ENCODE measurements around the gene DYNC2LI1. TPM values are rescaled to one million over a fixed set of nuclear protein-coding genes. Genes with fewer than 3 reads are reported as not detected.

The DYNC2LI1 gene
- total RNA-seq, 1 donor from 2014 or later, result 10.7 TPM

DNA sequence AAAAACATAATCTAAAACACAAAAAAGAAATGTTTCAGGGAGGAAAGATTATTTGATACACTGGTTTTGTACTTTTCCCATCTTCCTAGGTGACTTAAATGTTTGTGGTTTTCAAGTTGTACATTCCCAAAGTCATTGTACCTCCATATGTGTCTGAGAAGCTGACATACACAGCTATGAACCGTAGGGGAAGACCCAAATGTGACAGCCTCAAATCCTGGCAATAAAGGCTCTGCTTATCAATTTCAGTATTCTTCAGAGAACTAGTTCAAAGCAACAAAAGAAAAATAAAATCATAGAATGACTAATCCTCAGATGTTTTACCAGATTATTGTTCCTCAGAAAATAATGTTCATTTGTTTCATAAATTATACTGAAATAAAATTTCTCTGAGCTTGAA is 2.5 kb downstream of the DYNC2LI1 start:
- Mint-ChIP-seq H3K27me3 (ENCODE audit: unreplicated experiment) (no peaks in the 10 kb centered on the region), H3K9me3 (ENCODE audit: unreplicated experiment) (no peaks in the 10 kb centered on the region), H3K36me3 (ENCODE audit: low read depth, unreplicated experiment) (no peaks in the 10 kb centered on the region), H3K4me3 (ENCODE audit: unreplicated experiment) (no peak overlapping the region), H3K4me1 (ENCODE audit: unreplicated experiment) (peaks cover 3% of the 10 kb centered on the region), H3K27ac (ENCODE audit: unreplicated experiment) (no peak overlapping the region)
- no peak for DNase-seq (ENCODE audit: low spot score)
- TF ChIP-seq, protein P1, sequence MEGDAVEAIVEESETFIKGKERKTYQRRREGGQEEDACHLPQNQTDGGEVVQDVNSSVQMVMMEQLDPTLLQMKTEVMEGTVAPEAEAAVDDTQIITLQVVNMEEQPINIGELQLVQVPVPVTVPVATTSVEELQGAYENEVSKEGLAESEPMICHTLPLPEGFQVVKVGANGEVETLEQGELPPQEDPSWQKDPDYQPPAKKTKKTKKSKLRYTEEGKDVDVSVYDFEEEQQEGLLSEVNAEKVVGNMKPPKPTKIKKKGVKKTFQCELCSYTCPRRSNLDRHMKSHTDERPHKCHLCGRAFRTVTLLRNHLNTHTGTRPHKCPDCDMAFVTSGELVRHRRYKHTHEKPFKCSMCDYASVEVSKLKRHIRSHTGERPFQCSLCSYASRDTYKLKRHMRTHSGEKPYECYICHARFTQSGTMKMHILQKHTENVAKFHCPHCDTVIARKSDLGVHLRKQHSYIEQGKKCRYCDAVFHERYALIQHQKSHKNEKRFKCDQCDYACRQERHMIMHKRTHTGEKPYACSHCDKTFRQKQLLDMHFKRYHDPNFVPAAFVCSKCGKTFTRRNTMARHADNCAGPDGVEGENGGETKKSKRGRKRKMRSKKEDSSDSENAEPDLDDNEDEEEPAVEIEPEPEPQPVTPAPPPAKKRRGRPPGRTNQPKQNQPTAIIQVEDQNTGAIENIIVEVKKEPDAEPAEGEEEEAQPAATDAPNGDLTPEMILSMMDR (IDR thresholded peaks at IDR 0.05; ENCODE audit: unreplicated experiment), result no peak

DNA sequence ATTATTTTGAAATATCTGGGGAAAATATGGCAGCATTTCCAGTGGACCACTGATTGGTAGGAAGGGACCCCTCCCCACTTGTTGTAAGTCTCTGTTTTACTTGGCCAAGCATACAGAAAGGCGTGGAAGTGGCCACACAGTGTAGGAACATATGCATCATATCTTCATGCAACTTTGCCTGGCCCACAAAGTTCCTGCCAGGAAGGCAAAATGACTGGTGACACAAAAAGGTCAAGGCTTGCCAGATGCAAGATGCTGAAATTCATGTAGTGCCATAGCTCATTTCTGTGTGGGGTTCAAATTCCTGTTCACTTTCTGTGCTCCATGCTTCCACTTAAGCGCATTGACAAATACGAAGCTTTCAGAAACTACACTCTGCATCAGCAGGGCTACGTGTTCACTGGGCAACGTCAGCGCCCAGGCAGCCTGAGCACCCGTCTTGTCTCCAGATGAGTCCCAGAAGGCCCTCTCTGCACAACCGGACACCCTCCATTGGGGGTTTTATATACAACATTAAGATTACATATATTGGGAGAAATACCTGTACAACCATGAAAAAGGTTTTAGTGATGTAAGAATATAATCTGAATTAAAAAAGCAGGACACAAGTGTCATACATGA is 3.6 kb downstream of the DYNC2LI1 start:
- H3K36me3 Mint-ChIP-seq (ENCODE audit: low read depth, unreplicated experiment), result no peaks in the 10 kb centered on the region
- no peak for DNase-seq (ENCODE audit: low spot score)
- TF ChIP-seq, protein P1 (IDR thresholded peaks at IDR 0.05; ENCODE audit: unreplicated experiment), result no peak
- H3K27me3 Mint-ChIP-seq (ENCODE audit: unreplicated experiment), result no peaks in the 10 kb centered on the region
- no peak overlapping the region for H3K4me3 Mint-ChIP-seq (ENCODE audit: unreplicated experiment)
- H3K27ac Mint-ChIP-seq (ENCODE audit: unreplicated experiment), result no peak overlapping the region
- no peaks in the 10 kb centered on the region for H3K9me3 Mint-ChIP-seq (ENCODE audit: unreplicated experiment)
- peaks cover 3% of the 10 kb centered on the region for H3K4me1 Mint-ChIP-seq (ENCODE audit: unreplicated experiment)

DNA sequence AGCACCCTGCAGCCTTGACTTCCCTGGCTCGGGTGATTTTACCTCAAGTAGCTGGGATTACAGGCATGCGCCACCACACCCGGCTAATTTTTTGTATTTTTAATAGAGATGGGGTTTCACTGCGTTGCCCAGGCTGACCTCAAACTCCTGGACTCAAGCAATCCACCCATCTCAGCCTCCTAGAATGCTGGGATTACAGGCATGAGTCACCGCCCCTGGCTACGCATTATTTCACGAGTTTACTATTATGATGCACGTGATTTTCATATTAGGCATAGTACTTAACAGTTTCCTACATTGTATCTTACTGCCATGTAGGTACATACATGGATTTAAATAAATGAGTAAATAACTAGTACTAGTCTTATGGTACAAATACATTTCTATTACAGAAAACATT is 4.4 kb downstream of the DYNC2LI1 start:
- DNase-seq (ENCODE audit: low spot score), result no peak
- no peaks in the 10 kb centered on the region for H3K9me3 Mint-ChIP-seq (ENCODE audit: unreplicated experiment)
- no peaks in the 10 kb centered on the region for H3K36me3 Mint-ChIP-seq (ENCODE audit: low read depth, unreplicated experiment)
- H3K4me1 Mint-ChIP-seq (ENCODE audit: unreplicated experiment), result peaks cover 3% of the 10 kb centered on the region
- H3K27ac Mint-ChIP-seq (ENCODE audit: unreplicated experiment), result no peak overlapping the region
- H3K27me3 Mint-ChIP-seq (ENCODE audit: unreplicated experiment), result no peaks in the 10 kb centered on the region
- no peak overlapping the region for H3K4me3 Mint-ChIP-seq (ENCODE audit: unreplicated experiment)
- TF ChIP-seq, protein P1 (IDR thresholded peaks at IDR 0.05; ENCODE audit: unreplicated experiment), result no peak

DNA sequence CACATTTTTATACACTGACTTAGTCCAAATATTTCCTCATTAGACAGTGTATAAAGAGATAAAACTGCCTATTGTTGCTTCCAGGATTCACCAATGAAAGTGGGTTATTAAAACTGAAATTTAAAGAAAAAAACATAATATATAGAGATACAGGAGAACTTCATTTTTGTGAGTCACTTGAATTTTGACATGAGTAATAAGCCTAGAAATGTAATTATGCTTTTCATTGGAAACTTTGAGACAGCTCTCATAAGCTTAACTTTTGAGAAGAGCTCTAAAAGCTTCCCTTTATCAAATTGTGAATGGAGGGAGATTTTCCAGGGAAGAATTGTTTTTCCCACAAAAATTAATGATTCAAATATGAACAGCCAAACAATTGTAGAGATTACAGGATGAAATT is 14.1 kb downstream of the DYNC2LI1 start:
- Mint-ChIP-seq H3K4me1 (ENCODE audit: unreplicated experiment) (no peaks in the 10 kb centered on the region), H3K9me3 (ENCODE audit: unreplicated experiment) (no peaks in the 10 kb centered on the region), H3K36me3 (ENCODE audit: low read depth, unreplicated experiment) (no peaks in the 10 kb centered on the region), H3K27me3 (ENCODE audit: unreplicated experiment) (no peaks in the 10 kb centered on the region), H3K27ac (ENCODE audit: unreplicated experiment) (no peak overlapping the region), H3K4me3 (ENCODE audit: unreplicated experiment) (no peak overlapping the region)
- TF ChIP-seq, protein P1 (IDR thresholded peaks at IDR 0.05; ENCODE audit: unreplicated experiment), result no peak
- no peak for DNase-seq (ENCODE audit: low spot score)

DNA sequence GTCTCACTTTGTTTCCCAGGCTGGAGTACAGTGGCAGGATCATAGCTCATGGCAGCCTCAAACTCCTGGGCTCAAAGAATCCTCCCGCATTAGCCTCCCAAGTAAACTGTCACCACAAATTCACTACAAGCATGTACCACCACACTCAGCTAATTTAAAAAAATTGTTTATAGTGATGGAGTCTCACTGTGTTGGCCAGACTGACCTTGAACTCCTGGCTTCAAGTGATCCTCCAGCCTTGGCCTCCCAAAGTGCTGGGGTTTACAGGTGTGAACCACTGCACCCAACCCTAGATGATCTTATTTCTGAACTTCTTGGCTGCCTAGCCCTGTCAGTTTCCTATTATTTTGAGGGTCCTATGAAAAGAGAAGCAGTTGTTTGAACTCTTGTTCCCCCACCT is 14.8 kb downstream of the DYNC2LI1 start:
- no peak for DNase-seq (ENCODE audit: low spot score)
- Mint-ChIP-seq H3K4me1 (ENCODE audit: unreplicated experiment) (no peaks in the 10 kb centered on the region), H3K27ac (ENCODE audit: unreplicated experiment) (no peak overlapping the region), H3K27me3 (ENCODE audit: unreplicated experiment) (no peaks in the 10 kb centered on the region), H3K9me3 (ENCODE audit: unreplicated experiment) (no peaks in the 10 kb centered on the region), H3K36me3 (ENCODE audit: low read depth, unreplicated experiment) (no peaks in the 10 kb centered on the region), H3K4me3 (ENCODE audit: unreplicated experiment) (no peak overlapping the region)
- TF ChIP-seq, protein P1 (IDR thresholded peaks at IDR 0.05; ENCODE audit: unreplicated experiment), result no peak

Data from endothelial cell (in vitro differentiated cells).